K562 (cell line): ENCODE data around the gene TFE3.

Experiments
- FOXM1 ChIP-seq, 2 experiments: fragments of 450-650 bp in 1 of 2; sonication (generic) in 1 of 2; formaldehyde crosslinking in 1 of 2; IDR thresholded peaks; 2 replicates each; pipeline versions ENCODE4 v1.6.1 to v1.9.0; 2017 to 2022; ENCODE audit warnings: low read depth in 2 of 2, mild to moderate bottlenecking in 2 of 2, missing genetic modification reagents in 1 of 2, moderate library complexity in 1 of 2
- TGIF2 ChIP-seq: sonication (generic); formaldehyde crosslinking; IDR thresholded peaks from 2 replicates; pipeline ENCODE4 v1.8.1; 2022; ENCODE audit warnings: mild to moderate bottlenecking, missing genetic modification reagents, moderate library complexity

DNA sequence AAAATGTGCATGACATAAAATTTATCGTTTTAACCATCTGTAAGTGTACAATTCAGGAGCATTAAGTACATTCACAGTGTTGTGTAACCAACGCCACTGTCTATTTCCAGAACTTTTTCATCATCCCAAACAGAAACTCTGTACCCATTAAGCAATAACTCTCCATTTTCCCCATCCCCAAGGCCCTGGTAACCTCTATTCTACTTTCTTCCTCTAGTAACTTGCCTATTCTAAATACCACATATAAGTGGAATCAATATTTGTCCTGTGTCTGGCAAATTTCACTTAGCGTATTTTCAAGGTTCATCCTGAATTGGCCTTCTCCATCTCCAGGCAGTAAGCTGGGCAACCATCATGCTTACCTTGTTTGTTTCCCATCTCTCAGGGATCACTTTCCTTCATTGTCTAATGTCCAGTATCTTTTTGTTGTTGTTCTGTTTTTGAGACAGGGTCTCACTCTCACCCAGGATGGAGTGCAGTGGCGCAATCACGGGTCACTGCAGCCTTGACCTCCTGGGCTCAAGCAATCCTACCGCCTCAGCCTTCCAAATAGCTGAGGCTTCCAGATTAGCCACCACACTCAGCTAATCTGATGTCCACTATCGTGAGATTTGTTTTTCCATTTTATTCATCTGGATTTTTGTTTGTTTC lies 23.4 kb downstream of the TFE3 start:
- TF ChIP-seq TGIF2 (CRISPR knock-in tag), result no peak
- no peak for TF ChIP-seq FOXM1 (IDR thresholded peaks at IDR 0.05; ENCODE audit: low read depth)
- no peak for TF ChIP-seq FOXM1 (CRISPR knock-in tag; IDR thresholded peaks at IDR 0.05; ENCODE audit: low read depth)
